H1 (cell line): ENCODE results near the gene RPL37A. TPM values are rescaled to one million over a fixed set of nuclear protein-coding genes. Genes with fewer than 3 reads are reported as not detected.

Experiments
- EP300 ChIP-seq, 2 experiments: IDR thresholded peaks; 1 replicate in 1 of 2; 2 replicates in 1 of 2; pipeline ENCODE4 v1.6.1; 2011 to 2012; ENCODE audit warnings: low read depth in 2 of 2, low read length in 2 of 2, mild to moderate bottlenecking in 2 of 2, borderline replicate concordance in 1 of 2, inconsistent platforms in 1 of 2, moderate library complexity in 1 of 2
- HDAC6 ChIP-seq: IDR thresholded peaks from one replicate; pipeline ENCODE4 v1.7.1; 2012; ENCODE audit warnings: low read depth, mild to moderate bottlenecking, inconsistent platforms, low read length, moderate library complexity
- KDM1A ChIP-seq: fragments of 200-600, 300-600 bp; sonication (generic); IDR thresholded peaks from 2 replicates; pipeline ENCODE4 v1.7.1; 2016; ENCODE audit warnings: mild to moderate bottlenecking, low read length, borderline replicate concordance
- POLR2AphosphoS5 ChIP-seq: IDR thresholded peaks from 2 replicates; pipeline ENCODE4 v1.6.1; 2011; ENCODE audit warnings: low read depth, low read length
- RAD21 ChIP-seq, 2 experiments: IDR thresholded peaks in 1 of 2; conservative IDR thresholded peaks in 1 of 2; 2 replicates each; pipeline ENCODE4 v1.6.1; 2011; ENCODE audit warnings: low read depth in 2 of 2, low read length in 2 of 2, improper control_type of control experiment in 1 of 2, inconsistent platforms in 1 of 2, mild to moderate bottlenecking in 1 of 2, moderate library complexity in 1 of 2
- TAF7 ChIP-seq: optimal IDR thresholded peaks from 2 replicates; pipeline ENCODE3; 2011; ENCODE audit warnings: low read depth, mild to moderate bottlenecking, inconsistent platforms, low read length, moderate library complexity, borderline replicate concordance
- polyA plus RNA-seq, 7 experiments: library from polyadenylated mRNA; depleted of rRNA in 3 of 7; stranded (reverse) in 5 of 7; unstranded in 2 of 7; fragments of >200 nt in 5 of 7; fragments of 200-250 nt in 2 of 7; gene quantifications; 1 replicate in 5 of 7; 2 replicates in 1 of 7; 4 replicates in 1 of 7; pipeline versions ENCODE4 v1.2.1 to v1.2.3, GENCODE V29; 2011 to 2013; ENCODE audit warnings: missing spikeins in 2 of 7, mixed read lengths in 2 of 7
- total RNA-seq: library from RNA; stranded (reverse); fragmentation: NEBNext Ultra II Directional; extraction: Animal tissue kit (Norgen Biotek cat#: 25700); gene quantifications from 2 replicates; pipeline ENCODE4 v1.2.1, GENCODE V29; 2021
- TF ChIP-seq, protein P1 (sequence below), 3 experiments: IDR thresholded peaks; 1 replicate in 2 of 3; 2 replicates in 1 of 3; pipeline versions ENCODE4 v1.5.1 to v1.6.1; 2011; ENCODE audit warnings: low read length in 3 of 3, mild to moderate bottlenecking in 3 of 3, inconsistent platforms in 2 of 3, low read depth in 1 of 3, moderate library complexity in 1 of 3; ENCODE audit not compliant: insufficient read depth in 1 of 3; ENCODE audit errors: control extremely low read depth in 1 of 3

RPL37A gene
- total and polyA plus RNA-seq, 2 of the 8 experiments (the other 6 are each of a cell fraction or from before 2014, with no cell fraction given), result 1,737 to 3,180 TPM

- TF ChIP-seq RAD21 (IDR thresholded peaks at IDR 0.05 in 1 of 2, conservative IDR thresholded peaks at IDR 0.05 in 1 of 2; ENCODE audit: low read depth in 2 of 2, low read length in 2 of 2), result no peak
- TF ChIP-seq, protein P1, sequence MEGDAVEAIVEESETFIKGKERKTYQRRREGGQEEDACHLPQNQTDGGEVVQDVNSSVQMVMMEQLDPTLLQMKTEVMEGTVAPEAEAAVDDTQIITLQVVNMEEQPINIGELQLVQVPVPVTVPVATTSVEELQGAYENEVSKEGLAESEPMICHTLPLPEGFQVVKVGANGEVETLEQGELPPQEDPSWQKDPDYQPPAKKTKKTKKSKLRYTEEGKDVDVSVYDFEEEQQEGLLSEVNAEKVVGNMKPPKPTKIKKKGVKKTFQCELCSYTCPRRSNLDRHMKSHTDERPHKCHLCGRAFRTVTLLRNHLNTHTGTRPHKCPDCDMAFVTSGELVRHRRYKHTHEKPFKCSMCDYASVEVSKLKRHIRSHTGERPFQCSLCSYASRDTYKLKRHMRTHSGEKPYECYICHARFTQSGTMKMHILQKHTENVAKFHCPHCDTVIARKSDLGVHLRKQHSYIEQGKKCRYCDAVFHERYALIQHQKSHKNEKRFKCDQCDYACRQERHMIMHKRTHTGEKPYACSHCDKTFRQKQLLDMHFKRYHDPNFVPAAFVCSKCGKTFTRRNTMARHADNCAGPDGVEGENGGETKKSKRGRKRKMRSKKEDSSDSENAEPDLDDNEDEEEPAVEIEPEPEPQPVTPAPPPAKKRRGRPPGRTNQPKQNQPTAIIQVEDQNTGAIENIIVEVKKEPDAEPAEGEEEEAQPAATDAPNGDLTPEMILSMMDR (IDR thresholded peaks at IDR 0.05; ENCODE audit: control extremely low read depth in 1 of 3, insufficient read depth in 1 of 3, low read depth in 1 of 3, low read length in 3 of 3), result no peak
- no peak for TF ChIP-seq HDAC6
- TF ChIP-seq EP300 (IDR thresholded peaks at IDR 0.05; ENCODE audit: borderline replicate concordance in 1 of 2, low read depth in 2 of 2, low read length in 2 of 2), result no peak
- TF ChIP-seq KDM1A, result no peak
- no peak for TF ChIP-seq POLR2AphosphoS5
- no peak for TF ChIP-seq TAF7
Measured at GRCh38 chr2:216492597-216493333, 5.9 kb upstream of the RPL37A start (continued).
